Endothelial cell of umbilical vein (primary cell): Measurements from ENCODE around the gene KCTD20. TPM values are rescaled to one million over a fixed set of nuclear protein-coding genes. Genes with fewer than 3 reads are reported as not detected.

Experiments
- BruUV-seq: library from RNA; stranded (reverse); fragments of 400-500 nt; replicated peaks from 2 replicates; lab custom pipeline; 2021; lab: Mats Ljungman, UMichigan
- CTCF ChIA-PET: fragments of 300-600, 350-600 bp; sonication (Branson Sonifier 250); formaldehyde crosslinking; loops from one replicate; lab custom pipeline; 2021; ENCODE audit warnings: antibody characterized with exemption, inconsistent platforms; lab: Charles Lee
- POLR2A ChIA-PET: fragments of 300-600, 350-600 bp; sonication (Branson Sonifier 250); formaldehyde crosslinking; loops from one replicate; lab custom pipeline; 2021; ENCODE audit warnings: antibody characterized with exemption, inconsistent platforms; lab: Charles Lee
- DNase-seq: peaks from one replicate; pipeline ENCODE4 v3.0.0-alpha.2; 2011; ENCODE audit warnings: low read depth, low spot score
- FAIRE-seq: peaks from 2 replicates; lab custom pipeline; 2011; peaks lifted over from hg19 to GRCh38; lab: Jason Lieb, UNC
- H2AFZ ChIP-seq: 2 replicates; pipeline ENCODE4 v1.6.0; 2012; ENCODE audit warnings: low read depth, low read length, control low read depth, inconsistent platforms
- H3K27ac ChIP-seq: 2 replicates; pipeline ENCODE4 v1.5.1; 2011; ENCODE audit warnings: low read depth, mild to moderate bottlenecking, control low read depth, low read length, moderate library complexity; ENCODE audit not compliant: insufficient read depth
- H3K27me3 ChIP-seq, 2 experiments: 2 replicates each; pipeline versions ENCODE4 v1.6.0 to v1.6.1; 2011; ENCODE audit warnings: low read length in 2 of 2, mixed read lengths in 1 of 2; ENCODE audit not compliant: control insufficient read depth in 2 of 2, insufficient read depth in 2 of 2
- H3K36me3 ChIP-seq, 2 experiments: 2 replicates in 1 of 2; 3 replicates in 1 of 2; pipeline ENCODE4 v1.5.1; 2011; ENCODE audit warnings: low read length in 2 of 2, mild to moderate bottlenecking in 1 of 2, moderate library complexity in 1 of 2; ENCODE audit not compliant: control insufficient read depth in 2 of 2, insufficient read depth in 2 of 2; ENCODE audit errors: extremely low read depth in 1 of 2
- H3K4me1 ChIP-seq: 3 replicates; pipeline ENCODE4 v1.5.1; 2011; ENCODE audit warnings: mild to moderate bottlenecking, low read length; ENCODE audit not compliant: control insufficient read depth, insufficient read depth; ENCODE audit errors: extremely low read depth
- H3K4me2 ChIP-seq: 2 replicates; pipeline ENCODE4 v1.6.1; 2011; ENCODE audit warnings: low read length, control low read depth, mixed read lengths; ENCODE audit not compliant: insufficient read depth
- H3K4me3 ChIP-seq, 3 experiments: fragments of 200-600 bp in 1 of 3; sonication (generic), shearing (Covaris generic) in 1 of 3; replicated peaks in 1 of 3; 2 replicates each; pipeline ENCODE4 v1.5.1; 2011 to 2016; ENCODE audit warnings: control low read depth in 3 of 3, low read length in 3 of 3, mild to moderate bottlenecking in 2 of 3, inconsistent platforms in 1 of 3, low read depth in 1 of 3, moderate library complexity in 1 of 3; ENCODE audit not compliant: insufficient read depth in 1 of 3
- H3K79me2 ChIP-seq: 2 replicates; pipeline ENCODE4 v1.6.0; 2012; ENCODE audit warnings: low read length, inconsistent platforms; ENCODE audit not compliant: control insufficient read depth, insufficient read depth
- H3K9ac ChIP-seq: replicated peaks from 2 replicates; pipeline ENCODE3; 2011; ENCODE audit warnings: low read length, control low read depth; ENCODE audit not compliant: insufficient read depth; ENCODE audit errors: extremely low read depth
- H3K9me1 ChIP-seq: replicated peaks from 3 replicates; pipeline ENCODE4 v1.6.0; 2011; ENCODE audit warnings: mild to moderate bottlenecking, low read length; ENCODE audit not compliant: control insufficient read depth, insufficient read depth; ENCODE audit errors: extremely low read depth
- H3K9me3 ChIP-seq: replicated peaks from 2 replicates; pipeline ENCODE4 v1.5.1; 2012; ENCODE audit warnings: low read length, inconsistent platforms; ENCODE audit not compliant: control insufficient read depth, insufficient read depth
- H4K20me1 ChIP-seq: replicated peaks from 2 replicates; pipeline ENCODE3; 2011; ENCODE audit warnings: mild to moderate bottlenecking, low read length; ENCODE audit not compliant: control insufficient read depth, insufficient read depth; ENCODE audit errors: extremely low read depth
- CTCF ChIP-seq, 2 donors: IDR thresholded peaks; 1 replicate in 1 of 2; 2 replicates in 1 of 2; pipeline ENCODE4 v1.5.1; 2011; ENCODE audit warnings: low read length in 2 of 2, mild to moderate bottlenecking in 2 of 2, moderate library complexity in 2 of 2, control low read depth in 1 of 2, inconsistent platforms in 1 of 2, low read depth in 1 of 2; ENCODE audit not compliant: insufficient read depth in 1 of 2; ENCODE audit errors: extremely low read depth in 1 of 2
- EZH2 ChIP-seq: IDR thresholded peaks from 2 replicates; pipeline ENCODE4 v1.6.1; 2012; ENCODE audit warnings: borderline replicate concordance, low read depth, mild to moderate bottlenecking, moderate library complexity, low read length, inconsistent platforms; ENCODE audit not compliant: severe bottlenecking
- FOS ChIP-seq: IDR thresholded peaks from 2 replicates; pipeline ENCODE4 v1.6.1; 2011; ENCODE audit warnings: mild to moderate bottlenecking, low read length, moderate library complexity, borderline replicate concordance; ENCODE audit not compliant: insufficient read depth
- GATA2 ChIP-seq: IDR thresholded peaks from 2 replicates; pipeline ENCODE4 v1.7.0; 2011; ENCODE audit warnings: low read depth, mild to moderate bottlenecking, moderate library complexity, mixed read lengths, low read length; ENCODE audit not compliant: insufficient read length, insufficient read depth
- MAX ChIP-seq: IDR thresholded peaks from 2 replicates; pipeline ENCODE4 v1.6.1; 2011; ENCODE audit not compliant: insufficient read depth, insufficient read length
- MYC ChIP-seq: IDR thresholded peaks from one replicate; pipeline ENCODE4 v1.6.1; 2011; ENCODE audit warnings: mild to moderate bottlenecking, low read depth, low read length
- POLR2A ChIP-seq: IDR thresholded peaks from 2 replicates; pipeline ENCODE4 v1.6.1; 2012; ENCODE audit warnings: low read depth, mild to moderate bottlenecking, control low read depth, low read length
- POLR2AphosphoS5 ChIP-seq: IDR thresholded peaks from 2 replicates; pipeline ENCODE4 v1.6.1; 2012; ENCODE audit warnings: low read depth, mild to moderate bottlenecking, control low read depth, low read length, moderate library complexity; ENCODE audit not compliant: insufficient read depth
- dilution Hi-C: fragments of 300-500 bp; cut with MboI; formaldehyde crosslinking; loops from one replicate; pipeline ENCODE4 v1.15.0; 2019; ENCODE audit warnings: low sequenced_read_pairs; ENCODE audit not compliant: extremely low pct_ligation_motif_present
- intact Hi-C: fragments of 100-400 bp; cut with micrococcal nuclease; formaldehyde crosslinking; loops from one replicate; pipeline ENCODE4 v1.10.0; 2022
- polyA plus RNA-seq, 4 experiments: library from polyadenylated mRNA; depleted of rRNA in 3 of 4; stranded (reverse) in 3 of 4; unstranded in 1 of 4; fragments of >200 nt; gene quantifications; 2 replicates each; pipeline versions ENCODE4 v1.2.1 to v1.2.3, GENCODE V29; 2011 to 2012; ENCODE audit warnings: missing spikeins in 1 of 4
- total RNA-seq: library from RNA; stranded (reverse); gene quantifications from 2 replicates; pipeline ENCODE4 v1.2.3, GENCODE V29; 2021

The KCTD20 gene
- total and polyA plus RNA-seq, 2 donors (not counting 3 experiments of a cell fraction or from before 2014, with no cell fraction given): 26.2 to 47.2 TPM

GRCh38 chr6:36426622-36427021 lies 16.2 kb upstream of the KCTD20 start:
- dilution Hi-C loops: no loop called here
- H3K4me3 ChIP-seq: no peak overlapping the region
- H3K4me2 ChIP-seq: no peak overlapping the region
- intact Hi-C loops: no loop called here
- CTCF ChIA-PET: interaction anchor here (0.7 kb wide), 1 partner anchor 32 kb away, joined by 4 read pairs; no protein-coding TSS in a partner anchor
- H3K27ac ChIP-seq: no peak overlapping the region
- no peak for TF ChIP-seq FOS
- TF ChIP-seq CTCF (IDR thresholded peaks at IDR 0.05; ENCODE audit: extremely low read depth in 1 of 2, insufficient read depth in 1 of 2, low read depth in 1 of 2, low read length in 2 of 2): no peak
- TF ChIP-seq MAX: no peak
- TF ChIP-seq EZH2: no peak
- TF ChIP-seq POLR2A: no peak
- no peak for TF ChIP-seq GATA2
- TF ChIP-seq MYC: no peak
- TF ChIP-seq POLR2AphosphoS5: no peak
- DNase-seq (no peak), FAIRE-seq (no peak)
- H2AFZ ChIP-seq: no peak overlapping the region
- no TSS peak for BruUV-seq
- no peaks in the 10 kb centered on the region for H4K20me1 ChIP-seq
- no peaks in the 10 kb centered on the region for H3K9me3 ChIP-seq
- no peaks in the 10 kb centered on the region for H3K36me3 ChIP-seq
- H3K9me1 ChIP-seq: no peaks in the 10 kb centered on the region
- H3K9ac ChIP-seq: no peak overlapping the region
- no peaks in the 10 kb centered on the region for H3K79me2 ChIP-seq
- peaks cover 12% of the 10 kb centered on the region for H3K4me1 ChIP-seq
- POLR2A ChIA-PET: interaction anchor here (0.7 kb wide), 1 partner anchor 492 kb away, joined by 5 read pairs; no protein-coding TSS in a partner anchor
- no peaks in the 10 kb centered on the region for H3K27me3 ChIP-seq
